Measurements from ENCODE around the gene MPND. TPM values are rescaled to one million over a fixed set of nuclear protein-coding genes. Genes with fewer than 3 reads are reported as not detected.

MPND gene
- polyA plus RNA-seq, 1 experiment = 5.3 TPM

- Histone ChIP-seq H3K4me3 (ENCODE audit: low read depth, low read length) (no peak overlapping the region), H3K27me3 (ENCODE audit: control insufficient read depth, insufficient read depth, low read length) (no peaks in the 10 kb centered on the region), H3K36me3 (ENCODE audit: control insufficient read depth, insufficient read depth, low read length) (no peaks in the 10 kb centered on the region)
- TF ChIP-seq CTCF (IDR thresholded peaks at IDR 0.05; ENCODE audit: insufficient read depth, low read depth, low read length) = no peak
- ChIA-PET POLR2A (no interaction called here), CTCF (interaction anchor here (1.0 kb wide), 1 partner anchor 39 kb away, joined by 3 read pairs; no protein-coding TSS in a partner anchor)
- no peak for DNase-seq (ENCODE audit: low read depth)
Measured at GRCh38 chr19:4334929-4335570, 8.3 kb upstream of the MPND start.

DNA sequence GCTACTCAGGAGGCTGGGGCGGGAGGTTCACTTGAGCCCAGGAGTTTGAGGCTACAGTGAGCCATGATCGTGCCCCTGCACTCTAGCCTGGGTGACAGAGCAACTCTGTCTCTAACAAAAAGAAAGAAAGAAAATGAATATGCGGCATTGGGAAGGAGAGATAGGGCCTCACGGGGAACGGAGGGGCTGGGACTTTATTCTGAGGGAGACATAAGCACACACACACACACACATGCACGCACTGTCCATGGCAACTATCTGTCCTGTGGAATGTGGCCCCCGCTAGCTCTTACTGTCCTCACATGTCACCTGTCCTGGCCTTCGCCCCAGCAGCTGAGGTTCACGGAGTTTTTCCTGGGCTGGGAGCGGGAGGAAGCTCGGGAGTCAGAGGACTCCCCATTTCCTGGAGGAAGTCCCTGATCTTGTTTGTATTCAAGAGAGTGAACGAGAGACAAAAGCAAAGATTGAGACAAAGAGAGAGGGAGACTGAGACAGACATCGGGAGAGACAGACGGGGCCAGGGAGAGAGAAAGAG, 5.4 kb upstream of the MPND start:
- Histone ChIP-seq H3K4me3 (ENCODE audit: low read depth, low read length) (peak overlapping the region; percentile 29), H3K36me3 (ENCODE audit: control insufficient read depth, insufficient read depth, low read length) (no peaks in the 10 kb centered on the region), H3K27me3 (ENCODE audit: control insufficient read depth, insufficient read depth, low read length) (no peaks in the 10 kb centered on the region)
- DNase-seq (ENCODE audit: low read depth) = no peak
- CTCF ChIA-PET = interaction anchor here (1.0 to 1.4 kb wide), 2 partner anchors 15 to 70 kb away, joined by 3 to 4 read pairs; no protein-coding TSS in a partner anchor
- TF ChIP-seq CTCF (IDR thresholded peaks at IDR 0.05; ENCODE audit: insufficient read depth, low read depth, low read length) = no peak
- POLR2A ChIA-PET = no interaction called here

GRCh38 chr19:4338441-4339355, 4.7 kb upstream of the MPND start, which contains the start of gene STAP2:
Gene STAP2, minus strand, starts transcription at chr19:4338827. Its CDS starts 74 bp downstream, at chr19:4338753.
- no peaks in the 10 kb centered on the region for H3K36me3 ChIP-seq (ENCODE audit: control insufficient read depth, insufficient read depth, low read length)
- TF ChIP-seq CTCF (IDR thresholded peaks at IDR 0.05; ENCODE audit: insufficient read depth, low read depth, low read length) = no peak
- CTCF ChIA-PET = interaction anchor here (0.9 to 2.2 kb wide), 3 partner anchors 14 to 71 kb away, joined by 3 to 8 read pairs (median 3); no protein-coding TSS in a partner anchor
- POLR2A ChIA-PET = no interaction called here
- DNase-seq (ENCODE audit: low read depth) = no peak
- H3K27me3 ChIP-seq (ENCODE audit: control insufficient read depth, insufficient read depth, low read length) = no peaks in the 10 kb centered on the region
- peak within 1 kb of the TSS; percentile 29 for H3K4me3 ChIP-seq (ENCODE audit: low read depth, low read length)

GRCh38 chr19:4342314-4342614, 1.1 kb upstream of the MPND start:
- Histone ChIP-seq H3K27me3 (ENCODE audit: control insufficient read depth, insufficient read depth, low read length) (no peaks in the 10 kb centered on the region), H3K4me3 (ENCODE audit: low read depth, low read length) (peak overlapping the region; percentile 53), H3K36me3 (ENCODE audit: control insufficient read depth, insufficient read depth, low read length) (no peaks in the 10 kb centered on the region)
- POLR2A ChIA-PET = interaction anchor here (0.8 to 1.1 kb wide), 2 partner anchors 10 to 14 kb away, joined by 3 to 4 read pairs; no protein-coding TSS in a partner anchor
- CTCF ChIA-PET = interaction anchor here (0.8 to 4.1 kb wide), 4 partner anchors 11 to 294 kb away, joined by 3 to 47 read pairs (median 5); partner anchors contain the start of gene SH3GL1
- DNase-seq (ENCODE audit: low read depth) = no peak
- no peak for TF ChIP-seq CTCF (IDR thresholded peaks at IDR 0.05; ENCODE audit: insufficient read depth, low read depth, low read length)
